ENCODE data around the gene PRND. TPM values are rescaled to one million over a fixed set of nuclear protein-coding genes. Genes with fewer than 3 reads are reported as not detected.
A peak's percentile ranks its signal among the peaks of the same experiment; 100 is the strongest.
"Not testable (repeated sequence)": the region's sequence is repeated elsewhere in the genome, so short reads cannot be mapped to it uniquely, and the experiment has no call there.

The PRND gene
- total and polyA plus RNA-seq, 3 experiments from 2014 or later = 0.05 TPM; not detected in 2

- H3K4me3 Mint-ChIP-seq = peak overlapping the region in 4 of 7 donors; percentile 1 to 59 (median 19)
- Histone ChIP-seq H3K9me3 (ENCODE audit: low read length) (no peaks in the 10 kb centered on the region), H3K4me3 (ENCODE audit: low read length) (no peak overlapping the region), H3K4me1 (ENCODE audit: insufficient read depth, low read length) (peaks cover 5% of the 10 kb centered on the region), H3K27ac (ENCODE audit: low read depth, low read length) (no peak overlapping the region), H3K27me3 (ENCODE audit: insufficient read depth, low read length, poor library complexity, severe bottlenecking) (no peaks in the 10 kb centered on the region), H3K36me3 (ENCODE audit: insufficient read depth, low read length) (peaks cover 13% of the 10 kb centered on the region)
- ChIA-PET POLR2A (interaction anchor here (0.6 kb wide), 1 partner anchor 41 kb away, joined by 3 read pairs; no protein-coding TSS in a partner anchor), CTCF (no interaction called here)
- peaks cover 3 to 57% (median 21%) of the 10 kb centered on the region in 3 donors for H3K36me3 Mint-ChIP-seq
- peaks cover 0 to 3% of the 10 kb centered on the region in 2 donors for H3K27me3 Mint-ChIP-seq
- peaks cover 36 to 50% (median 46%) of the 10 kb centered on the region in 3 donors for H3K4me1 Mint-ChIP-seq
- H3K27ac Mint-ChIP-seq = peak overlapping the region; percentile 47 to 90 (median 73)
- no peaks in the 10 kb centered on the region for H3K9me3 Mint-ChIP-seq
- peak in 1 of 5 donors; percentile 13 for DNase-seq
Observed at GRCh38 chr20:4697831-4698221, 23.9 kb upstream of the PRND start.

GRCh38 chr20:4699216-4699615, 22.5 kb upstream of the PRND start:
- Histone ChIP-seq H3K27ac (ENCODE audit: low read depth, low read length) (no peak overlapping the region), H3K36me3 (ENCODE audit: insufficient read depth, low read length) (peaks cover 13% of the 10 kb centered on the region), H3K9me3 (ENCODE audit: low read length) (no peaks in the 10 kb centered on the region), H3K4me3 (ENCODE audit: low read length) (no peak overlapping the region), H3K4me1 (ENCODE audit: insufficient read depth, low read length) (peaks cover 5% of the 10 kb centered on the region), H3K27me3 (ENCODE audit: insufficient read depth, low read length, poor library complexity, severe bottlenecking) (no peaks in the 10 kb centered on the region)
- POLR2A ChIA-PET = no interaction called here
- Mint-ChIP-seq H3K27ac (peak overlapping the region in 1 of 8 donors; percentile 58), H3K9me3 (no peaks in the 10 kb centered on the region), H3K4me3 (no peak overlapping the region), H3K4me1 (peaks cover 30 to 38% (median 35%) of the 10 kb centered on the region in 3 donors), H3K27me3 (peaks cover 0 to 3% of the 10 kb centered on the region in 2 donors), H3K36me3 (peaks cover 0 to 47% (median 16%) of the 10 kb centered on the region in 3 donors)
- CTCF ChIA-PET = no interaction called here
- no peak for DNase-seq

DNA sequence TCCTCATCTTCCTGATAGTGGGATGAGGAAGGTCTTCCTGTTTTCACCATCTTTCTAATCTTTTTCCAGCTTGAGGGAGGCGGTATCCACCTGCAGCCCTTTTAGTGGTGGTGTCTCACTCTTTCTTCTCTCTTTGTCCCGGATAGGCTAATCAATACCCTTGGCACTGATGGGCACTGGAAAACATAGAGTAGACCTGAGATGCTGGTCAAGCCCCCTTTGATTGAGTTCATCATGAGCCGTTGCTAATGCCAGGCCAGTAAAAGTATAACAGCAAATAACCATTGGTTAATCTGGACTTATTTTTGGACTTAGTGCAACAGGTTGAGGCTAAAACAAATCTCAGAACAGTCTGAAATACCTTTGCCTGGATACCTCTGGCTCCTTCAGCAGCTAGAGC, 21.8 kb upstream of the PRND start:
- ChIA-PET CTCF (no interaction called here), POLR2A (no interaction called here)
- Mint-ChIP-seq H3K4me3 (no peak overlapping the region), H3K4me1 (peaks cover 29 to 33% (median 31%) of the 10 kb centered on the region in 3 donors), H3K27me3 (peaks cover 0 to 3% of the 10 kb centered on the region in 2 donors), H3K27ac (peak overlapping the region in 2 of 8 donors; percentile 10 to 48), H3K9me3 (no peaks in the 10 kb centered on the region), H3K36me3 (peaks cover 0 to 46% (median 14%) of the 10 kb centered on the region in 3 donors)
- Histone ChIP-seq H3K36me3 (ENCODE audit: insufficient read depth, low read length) (peaks cover 13% of the 10 kb centered on the region), H3K4me1 (ENCODE audit: insufficient read depth, low read length) (peaks cover 5% of the 10 kb centered on the region), H3K4me3 (ENCODE audit: low read length) (no peak overlapping the region), H3K27me3 (ENCODE audit: insufficient read depth, low read length, poor library complexity, severe bottlenecking) (no peaks in the 10 kb centered on the region), H3K9me3 (ENCODE audit: low read length) (no peaks in the 10 kb centered on the region), H3K27ac (ENCODE audit: low read depth, low read length) (no peak overlapping the region)
- no peak for DNase-seq

DNA sequence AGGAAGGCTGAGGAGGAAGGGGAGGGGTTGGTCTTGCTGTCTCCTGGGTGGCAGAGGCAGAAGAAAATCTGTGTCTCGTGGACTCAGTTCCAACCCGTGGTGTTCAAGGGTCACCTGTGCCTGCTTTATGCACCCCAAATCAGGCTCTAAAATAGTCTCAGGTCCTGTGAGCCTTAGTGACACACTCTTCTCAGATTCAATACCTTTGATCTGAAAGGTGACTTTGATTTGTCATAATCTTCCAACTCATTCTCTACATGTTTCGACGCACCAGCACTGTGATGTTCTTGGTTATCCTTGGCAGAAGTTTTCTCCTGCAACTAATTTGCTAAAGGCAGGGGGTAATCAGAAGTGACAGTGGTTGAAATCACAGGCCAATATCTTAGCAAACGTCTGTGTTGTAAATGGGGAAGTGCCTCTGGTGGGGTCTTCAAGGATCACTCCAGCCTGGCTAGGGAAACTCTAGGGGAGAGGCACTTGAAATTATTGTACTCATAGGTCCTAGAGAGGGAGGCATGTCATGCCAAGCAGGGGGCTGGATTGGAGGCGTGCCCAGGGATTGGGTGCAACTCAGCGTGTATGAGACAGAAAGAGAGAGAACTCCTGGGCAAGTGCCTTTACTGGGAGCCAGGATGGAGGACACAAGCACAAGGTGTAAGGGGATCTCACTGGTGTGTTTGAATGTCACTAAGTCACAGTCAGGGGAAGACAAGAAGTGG, 19.0 kb upstream of the PRND start:
- no peak overlapping the region for H3K4me3 ChIP-seq (ENCODE audit: low read length)
- Mint-ChIP-seq H3K4me3 (no peak overlapping the region), H3K27me3 (no peaks in the 10 kb centered on the region), H3K36me3 (peaks cover 0 to 28% (median 7%) of the 10 kb centered on the region in 3 donors), H3K9me3 (no peaks in the 10 kb centered on the region), H3K27ac (peak overlapping the region in 3 of 8 donors; percentile 20 to 74 (median 42)), H3K4me1 (peaks cover 4 to 7% (median 6%) of the 10 kb centered on the region in 3 donors)
- peaks cover under 1% of the 10 kb centered on the region for H3K4me1 ChIP-seq (ENCODE audit: insufficient read depth, low read length)
- DNase-seq = no peak
- ChIA-PET POLR2A (no interaction called here), CTCF (no interaction called here)
- H3K36me3 ChIP-seq (ENCODE audit: insufficient read depth, low read length) = peaks cover 13% of the 10 kb centered on the region
- no peaks in the 10 kb centered on the region for H3K27me3 ChIP-seq (ENCODE audit: insufficient read depth, low read length, poor library complexity, severe bottlenecking)
- no peaks in the 10 kb centered on the region for H3K9me3 ChIP-seq (ENCODE audit: low read length)
- H3K27ac ChIP-seq (ENCODE audit: low read depth, low read length) = no peak overlapping the region

DNA sequence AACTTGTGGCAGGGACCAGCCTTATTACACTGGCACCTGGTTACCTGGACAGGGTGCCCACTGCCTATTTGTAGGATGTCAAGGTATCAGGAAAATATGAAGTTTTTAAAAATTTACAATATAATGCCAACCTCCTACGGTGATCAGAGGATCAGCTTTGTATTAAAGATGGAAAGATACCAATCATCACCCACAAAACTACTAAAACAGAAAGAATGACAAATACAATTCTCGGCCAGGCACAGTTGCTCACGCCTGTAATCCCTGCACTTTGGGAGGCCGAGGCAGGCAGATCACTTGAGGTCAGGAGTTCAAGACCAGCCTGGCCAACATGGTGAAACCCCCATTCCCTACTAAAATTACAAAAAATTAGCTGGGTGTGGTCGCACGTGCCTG, 18.4 kb upstream of the PRND start:
- CTCF ChIA-PET = no interaction called here
- no peak for DNase-seq
- Mint-ChIP-seq H3K27ac (peak overlapping the region in 1 of 8 donors; percentile 74), H3K27me3 (no peaks in the 10 kb centered on the region), H3K4me3 (no peak overlapping the region), H3K36me3 (peaks cover 0 to 25% (median 7%) of the 10 kb centered on the region in 3 donors), H3K9me3 (no peaks in the 10 kb centered on the region), H3K4me1 (peaks cover 0 to 2% (median under 1%) of the 10 kb centered on the region in 3 donors)
- Histone ChIP-seq H3K27ac (ENCODE audit: low read depth, low read length) (no peak overlapping the region), H3K4me1 (ENCODE audit: insufficient read depth, low read length) (no peaks in the 10 kb centered on the region), H3K36me3 (ENCODE audit: insufficient read depth, low read length) (peaks cover 13% of the 10 kb centered on the region), H3K27me3 (ENCODE audit: insufficient read depth, low read length, poor library complexity, severe bottlenecking) (no peaks in the 10 kb centered on the region), H3K9me3 (ENCODE audit: low read length) (no peaks in the 10 kb centered on the region), H3K4me3 (ENCODE audit: low read length) (no peak overlapping the region)
- POLR2A ChIA-PET = no interaction called here

GRCh38 chr20:4706941-4707340, 14.8 kb upstream of the PRND start:
- H3K36me3 Mint-ChIP-seq; H3K4me3 ChIP-seq (ENCODE audit: low read length); DNase-seq; H3K4me3 Mint-ChIP-seq; H3K27me3 Mint-ChIP-seq; H3K9me3 ChIP-seq (ENCODE audit: low read length); H3K36me3 ChIP-seq (ENCODE audit: insufficient read depth, low read length); H3K4me1 ChIP-seq (ENCODE audit: insufficient read depth, low read length); CTCF ChIA-PET; H3K27ac ChIP-seq (ENCODE audit: low read depth, low read length); H3K27me3 ChIP-seq (ENCODE audit: insufficient read depth, low read length, poor library complexity, severe bottlenecking); POLR2A ChIA-PET; H3K4me1 Mint-ChIP-seq; H3K27ac Mint-ChIP-seq; H3K9me3 Mint-ChIP-seq: not testable (repeated sequence)

GRCh38 chr20:4708036-4708435, 13.7 kb upstream of the PRND start:
- POLR2A ChIA-PET = no interaction called here
- H3K27ac Mint-ChIP-seq = peak overlapping the region in 1 of 8 donors; percentile 80
- H3K9me3 ChIP-seq (ENCODE audit: low read length) = no peaks in the 10 kb centered on the region

DNA sequence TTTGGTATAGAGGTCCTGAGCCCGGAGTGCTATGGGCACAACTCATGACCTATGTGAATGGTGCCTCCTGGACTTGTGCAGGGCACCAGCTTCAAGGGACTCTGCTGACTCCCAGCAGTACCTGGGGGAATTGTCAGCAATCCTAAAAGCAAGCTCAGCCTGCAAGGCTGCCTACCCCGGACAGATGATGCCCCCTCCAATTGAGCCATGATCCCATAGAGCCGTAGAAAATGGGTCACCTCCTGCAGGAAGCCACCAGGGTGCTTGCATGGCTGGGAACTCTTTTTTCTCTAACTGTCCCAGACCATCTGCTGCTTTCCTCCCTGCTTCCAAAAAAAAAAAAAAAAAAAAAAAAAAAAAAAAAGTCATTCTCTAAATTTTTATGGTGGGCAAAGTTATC, 12.9 kb upstream of the PRND start:
- Mint-ChIP-seq H3K27me3 (peaks cover 1 to 7% of the 10 kb centered on the region in 2 donors), H3K27ac (no peak overlapping the region), H3K9me3 (no peaks in the 10 kb centered on the region), H3K36me3 (peaks cover 0 to 11% (median 0%) of the 10 kb centered on the region in 3 donors), H3K4me3 (no peak overlapping the region), H3K4me1 (peaks cover 4 to 8% (median 7%) of the 10 kb centered on the region in 3 donors)
- Histone ChIP-seq H3K4me1 (ENCODE audit: insufficient read depth, low read length) (no peaks in the 10 kb centered on the region), H3K4me3 (ENCODE audit: low read length) (no peak overlapping the region), H3K9me3 (ENCODE audit: low read length) (no peaks in the 10 kb centered on the region), H3K36me3 (ENCODE audit: insufficient read depth, low read length) (no peaks in the 10 kb centered on the region), H3K27me3 (ENCODE audit: insufficient read depth, low read length, poor library complexity, severe bottlenecking) (no peaks in the 10 kb centered on the region), H3K27ac (ENCODE audit: low read depth, low read length) (no peak overlapping the region)
- ChIA-PET POLR2A (no interaction called here), CTCF (no interaction called here)
- no peak for DNase-seq

More at GRCh38 chr20:4708036-4708435, 13.7 kb upstream of the PRND start:
- peaks cover 6 to 8% (median 7%) of the 10 kb centered on the region in 3 donors for H3K4me1 Mint-ChIP-seq
- no peaks in the 10 kb centered on the region for H3K9me3 Mint-ChIP-seq
- H3K4me3 ChIP-seq (ENCODE audit: low read length) = no peak overlapping the region
- no peak for DNase-seq
- H3K4me1 ChIP-seq (ENCODE audit: insufficient read depth, low read length) = no peaks in the 10 kb centered on the region
- peaks cover 0 to 5% (median 0%) of the 10 kb centered on the region in 3 donors for H3K36me3 Mint-ChIP-seq
- H3K4me3 Mint-ChIP-seq = no peak overlapping the region
- H3K27ac ChIP-seq (ENCODE audit: low read depth, low read length) = no peak overlapping the region
- no peaks in the 10 kb centered on the region for H3K36me3 ChIP-seq (ENCODE audit: insufficient read depth, low read length)
- H3K27me3 Mint-ChIP-seq = peaks cover under 1 to 1% of the 10 kb centered on the region in 2 donors
- CTCF ChIA-PET = no interaction called here
- H3K27me3 ChIP-seq (ENCODE audit: insufficient read depth, low read length, poor library complexity, severe bottlenecking) = no peaks in the 10 kb centered on the region

Data from CD8-positive, alpha-beta memory T cell (primary cell).